Thyroid gland (tissue), 4 donors: ENCODE measurements around the gene DPEP2NB.

Experiments
- CTCF ChIP-seq, 6 experiments: fragments of 200-600 bp in 3 of 6; fragments of 450-650 bp in 3 of 6; sonication (generic) in 3 of 6; IDR thresholded peaks; one replicate each; pipeline ENCODE4 v1.5.1; 2016 to 2019; ENCODE audit warnings: antibody characterized with exemption in 6 of 6, mild to moderate bottlenecking in 2 of 6, inconsistent platforms in 1 of 6, moderate library complexity in 1 of 6
- POLR2A ChIP-seq, 2 donors: fragments of 450-650 bp; IDR thresholded peaks; one replicate each; pipeline ENCODE4 v1.6.1; 2017; ENCODE audit warnings: antibody characterized with exemption in 2 of 2, mild to moderate bottlenecking in 2 of 2, moderate library complexity in 1 of 2

GRCh38 chr16:67977005-67977404 lies 38.7 kb downstream of the DPEP2NB start:
- TF ChIP-seq CTCF (IDR thresholded peaks at IDR 0.05) (no peak), POLR2A (IDR thresholded peaks at IDR 0.05) (no peak)
